Measurements from ENCODE around the gene SDK1.

Gene SDK1

DNA sequence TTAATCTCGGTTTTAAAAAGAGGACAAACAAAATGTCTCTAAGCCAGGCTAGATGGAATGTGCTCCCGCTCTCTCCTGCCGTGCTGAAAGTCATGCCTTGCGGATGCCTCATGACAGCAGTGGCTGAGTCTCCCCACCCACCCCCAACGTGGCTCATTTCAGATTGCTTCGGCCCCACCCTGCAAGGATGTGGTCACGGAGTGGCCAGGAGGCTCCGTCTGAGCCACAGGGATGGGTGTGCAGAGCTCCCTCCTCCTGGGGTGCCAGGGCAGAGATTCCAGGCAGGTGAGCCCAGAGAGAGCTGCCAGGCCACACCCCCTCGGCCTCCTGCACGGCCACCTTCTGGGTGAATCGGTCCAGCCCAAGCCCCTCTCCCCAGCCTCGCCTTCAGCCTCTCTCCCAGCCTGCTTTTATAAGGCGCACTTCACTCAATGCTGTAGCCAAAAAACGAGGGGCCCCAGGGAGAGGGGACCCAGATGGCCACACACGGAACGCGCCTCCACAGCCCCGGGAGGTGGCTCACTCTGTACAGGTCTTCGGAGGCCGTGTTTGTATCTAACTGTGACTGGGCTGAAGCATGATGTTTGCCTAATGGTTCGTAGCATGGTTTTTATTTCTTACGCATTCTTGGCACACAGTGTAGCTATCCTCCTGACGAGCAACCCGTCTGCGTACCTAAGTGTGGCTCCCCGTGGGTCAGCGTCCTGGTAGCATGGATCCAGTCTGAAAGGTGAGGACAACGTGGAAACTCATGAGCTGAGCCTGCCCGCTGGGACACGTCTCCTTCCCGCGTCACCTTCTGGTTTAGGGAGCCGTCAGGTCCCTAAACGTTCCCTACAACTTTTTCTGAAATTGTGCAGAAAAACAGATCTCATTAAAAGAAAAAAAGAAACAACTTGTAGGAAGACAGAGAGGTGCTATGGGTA lies 967.3 kb downstream of the SDK1 start:
- TF ChIP-seq, protein P1, sequence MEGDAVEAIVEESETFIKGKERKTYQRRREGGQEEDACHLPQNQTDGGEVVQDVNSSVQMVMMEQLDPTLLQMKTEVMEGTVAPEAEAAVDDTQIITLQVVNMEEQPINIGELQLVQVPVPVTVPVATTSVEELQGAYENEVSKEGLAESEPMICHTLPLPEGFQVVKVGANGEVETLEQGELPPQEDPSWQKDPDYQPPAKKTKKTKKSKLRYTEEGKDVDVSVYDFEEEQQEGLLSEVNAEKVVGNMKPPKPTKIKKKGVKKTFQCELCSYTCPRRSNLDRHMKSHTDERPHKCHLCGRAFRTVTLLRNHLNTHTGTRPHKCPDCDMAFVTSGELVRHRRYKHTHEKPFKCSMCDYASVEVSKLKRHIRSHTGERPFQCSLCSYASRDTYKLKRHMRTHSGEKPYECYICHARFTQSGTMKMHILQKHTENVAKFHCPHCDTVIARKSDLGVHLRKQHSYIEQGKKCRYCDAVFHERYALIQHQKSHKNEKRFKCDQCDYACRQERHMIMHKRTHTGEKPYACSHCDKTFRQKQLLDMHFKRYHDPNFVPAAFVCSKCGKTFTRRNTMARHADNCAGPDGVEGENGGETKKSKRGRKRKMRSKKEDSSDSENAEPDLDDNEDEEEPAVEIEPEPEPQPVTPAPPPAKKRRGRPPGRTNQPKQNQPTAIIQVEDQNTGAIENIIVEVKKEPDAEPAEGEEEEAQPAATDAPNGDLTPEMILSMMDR (IDR thresholded peaks at IDR 0.05; ENCODE audit: insufficient read depth, low read depth, low read length, missing control alignments) = no peak
- no peak overlapping the region for H3K4me3 ChIP-seq (ENCODE audit: low read depth, low read length)
- DNase-seq (ENCODE audit: low read depth) = no peak

- TF ChIP-seq, protein P1 (IDR thresholded peaks at IDR 0.05; ENCODE audit: insufficient read depth, low read depth, low read length, missing control alignments) = no peak
- DNase-seq (ENCODE audit: low read depth) = no peak
- H3K4me3 ChIP-seq (ENCODE audit: low read depth, low read length) = no peak overlapping the region
Observed at GRCh38 chr7:4269086-4269485, 968.0 kb downstream of the SDK1 start.

- TF ChIP-seq, protein P1 (IDR thresholded peaks at IDR 0.05; ENCODE audit: insufficient read depth, low read depth, low read length, missing control alignments) = no peak
- no peak for DNase-seq (ENCODE audit: low read depth)
- no peak overlapping the region for H3K4me3 ChIP-seq (ENCODE audit: low read depth, low read length)
Observed at GRCh38 chr7:4269746-4270145, 968.7 kb downstream of the SDK1 start.

GRCh38 chr7:4270268-4270667 lies 969.2 kb downstream of the SDK1 start:
- no peak overlapping the region for H3K4me3 ChIP-seq (ENCODE audit: low read depth, low read length)
- DNase-seq (ENCODE audit: low read depth) = no peak
- TF ChIP-seq, protein P1 (IDR thresholded peaks at IDR 0.05; ENCODE audit: insufficient read depth, low read depth, low read length, missing control alignments) = no peak

- TF ChIP-seq, protein P1 (IDR thresholded peaks at IDR 0.05; ENCODE audit: insufficient read depth, low read depth, low read length, missing control alignments) = no peak
- no peak overlapping the region for H3K4me3 ChIP-seq (ENCODE audit: low read depth, low read length)
- no peak for DNase-seq (ENCODE audit: low read depth)
Observed at GRCh38 chr7:4270941-4271715, 970.1 kb downstream of the SDK1 start.

- H3K4me3 ChIP-seq (ENCODE audit: low read depth, low read length) = no peak overlapping the region
- TF ChIP-seq, protein P1 (IDR thresholded peaks at IDR 0.05; ENCODE audit: insufficient read depth, low read depth, low read length, missing control alignments) = no peak
- DNase-seq (ENCODE audit: low read depth) = no peak
Observed at GRCh38 chr7:4271716-4272015, 970.6 kb downstream of the SDK1 start.
